Lower leg skin (tissue), 3 donors: ENCODE data around the gene NCAM1.

Experiments
- CTCF ChIP-seq, 3 donors: fragments of 450-650 bp; IDR thresholded peaks; one replicate each; pipeline ENCODE4 v1.5.1; 2016; ENCODE audit warnings: antibody characterized with exemption in 3 of 3, mild to moderate bottlenecking in 3 of 3, moderate library complexity in 2 of 3
- POLR2A ChIP-seq, 2 donors: fragments of 450-650 bp; IDR thresholded peaks; one replicate each; pipeline ENCODE4 v1.6.1; 2016 to 2017; ENCODE audit warnings: antibody characterized with exemption in 2 of 2, mild to moderate bottlenecking in 1 of 2, moderate library complexity in 1 of 2

- no peak for TF ChIP-seq CTCF (IDR thresholded peaks at IDR 0.05)
- TF ChIP-seq POLR2A (IDR thresholded peaks at IDR 0.05), result no peak
Observed at GRCh38 chr11:113322158-113322557, 360.9 kb downstream of the NCAM1 start.
